Measurements from ENCODE around the gene MVB12B. TPM values are rescaled to one million over a fixed set of nuclear protein-coding genes. Genes with fewer than 3 reads are reported as not detected.

The MVB12B gene
- total and polyA plus RNA-seq, 2 of the 8 experiments (the other 6 are each of a cell fraction or from before 2014, with no cell fraction given): 2.6 to 5.0 TPM

- Histone ChIP-seq H3K4me3 (ENCODE audit: extremely low read depth in 1 of 4, insufficient read depth in 2 of 4, low read depth in 3 of 4, low read length in 4 of 4) (no peak overlapping the region), H4K8ac (ENCODE audit: extremely low read depth, insufficient read depth, low read length) (no peak overlapping the region), H3K23ac (ENCODE audit: insufficient read length) (no peak overlapping the region), H3K9me3 (ENCODE audit: insufficient read depth in 2 of 2, low read depth in 1 of 2, low read length in 1 of 2) (peaks cover 5 to 7% of the 10 kb centered on the region in 2 experiments; a peak in 2 of 4 replicates), H2BK120ac (replicated peaks; ENCODE audit: low read depth, low read length) (no peak overlapping the region), H2BK20ac (ENCODE audit: low read length) (no peak overlapping the region), H3K36me3 (ENCODE audit: control insufficient read depth in 2 of 4, insufficient read depth in 4 of 4, low read length in 3 of 4) (no peaks in the 10 kb centered on the region), H3K56ac (replicated peaks; ENCODE audit: insufficient read length, low read depth, low read length) (no peak overlapping the region), H3K4ac (replicated peaks; ENCODE audit: insufficient read length, low read depth, low read length) (no peak overlapping the region), H3K9ac (replicated peaks in 1 of 4; ENCODE audit: extremely low read depth in 1 of 4, low read depth in 3 of 4, low read length in 3 of 4) (no peak overlapping the region), H4K91ac (replicated peaks; ENCODE audit: insufficient read length, low read length) (no peak overlapping the region), H2BK5ac (ENCODE audit: low read depth, low read length) (no peak overlapping the region), H3K14ac (ENCODE audit: insufficient read length) (no peak overlapping the region), H3K27ac (ENCODE audit: low read depth, low read length) (no peak overlapping the region), H3K4me2 (ENCODE audit: insufficient read depth in 1 of 2, low read depth in 2 of 2, low read length in 2 of 2) (no peak overlapping the region), H2BK15ac (ENCODE audit: low read length) (no peak overlapping the region), H3K4me1 (replicated peaks in 1 of 4; ENCODE audit: control insufficient read depth in 3 of 4, insufficient read depth in 4 of 4, low read length in 3 of 4) (peaks cover 3 to 6% (median 4%) of the 10 kb centered on the region in 4 experiments; a peak in 6 of 7 replicates), H4K5ac (ENCODE audit: insufficient read length, low read depth, low read length) (no peak overlapping the region), H2AK5ac (ENCODE audit: low read depth, low read length) (no peak overlapping the region), H2BK12ac (ENCODE audit: low read depth, low read length) (no peak overlapping the region), H3K79me2 (ENCODE audit: control insufficient read depth in 1 of 2, insufficient read depth in 2 of 2, low read length in 2 of 2) (no peaks in the 10 kb centered on the region), H2AFZ (ENCODE audit: low read length) (no peak overlapping the region), H4K20me1 (replicated peaks in 1 of 2; ENCODE audit: control insufficient read depth in 1 of 2, insufficient read depth in 2 of 2, low read length in 2 of 2) (no peaks in the 10 kb centered on the region), H3K27me3 (replicated peaks in 1 of 4; ENCODE audit: control insufficient read depth in 3 of 4, extremely low read depth in 1 of 4, insufficient read depth in 3 of 4, low read length in 3 of 4) (no peaks in the 10 kb centered on the region), H3K23me2 (ENCODE audit: low read depth, low read length) (peaks cover 3% of the 10 kb centered on the region; the same call in 1 of the 2 replicates), H3K18ac (ENCODE audit: extremely low read depth, low read length) (no peak overlapping the region), H3K79me1 (ENCODE audit: low read depth, low read length) (no peaks in the 10 kb centered on the region)
- FAIRE-seq: no peak
- ChIA-PET POLR2A (ENCODE audit: partially characterized antibody) (no interaction called here), CTCF (ENCODE audit: partially characterized antibody) (interaction anchor here (0.7 to 3.4 kb wide), 8 partner anchors 18 to 170 kb away, joined by 3 to 24 read pairs (median 3); no protein-coding TSS in a partner anchor)
- WGBS, 2 experiments (ENCODE audit: extremely low coverage in 1 of 2, insufficient coverage in 1 of 2, insufficient read length in 1 of 2, insufficient replicate concordance in 2 of 2, low coverage in 1 of 2, low lambda C conversion rate in 2 of 2, missing lambda C conversion rate in 1 of 2): 84% methylated on average over 1 of the region's 1 CpG; no CpG with 5 or more reads in 1 of the 2 experiments
- no peak for DNase-seq (ENCODE audit: low read depth in 1 of 2, low spot score in 2 of 2)
- no peak for TF ChIP-seq BCL11A (IDR thresholded peaks at IDR 0.05; ENCODE audit: low read depth in 2 of 2, low read length in 2 of 2)
- no peak for TF ChIP-seq SP4 (IDR thresholded peaks at IDR 0.05; ENCODE audit: low read length)
- no peak for TF ChIP-seq RFX5 (IDR thresholded peaks at IDR 0.05; ENCODE audit: borderline replicate concordance, low read depth, low read length)
- TF ChIP-seq BRCA1 (IDR thresholded peaks at IDR 0.05; ENCODE audit: low read depth, low read length): no peak
- no peak for TF ChIP-seq SIX5 (IDR thresholded peaks at IDR 0.05; ENCODE audit: low read depth, low read length)
- no peak for TF ChIP-seq NRF1 (IDR thresholded peaks at IDR 0.05; ENCODE audit: low read depth, low read length)
- TF ChIP-seq SRF (IDR thresholded peaks at IDR 0.05; ENCODE audit: low read depth, low read length): no peak
- TF ChIP-seq TAF7 (optimal IDR thresholded peaks at IDR 0.05; ENCODE audit: borderline replicate concordance, low read depth, low read length): no peak
- TF ChIP-seq RXRA (IDR thresholded peaks at IDR 0.05; ENCODE audit: insufficient read depth, low read depth, low read length): no peak
- no peak for TF ChIP-seq FOSL1 (IDR thresholded peaks at IDR 0.05; ENCODE audit: insufficient read depth, low read depth, low read length)
- TF ChIP-seq HDAC2 (IDR thresholded peaks at IDR 0.05; ENCODE audit: borderline replicate concordance in 1 of 2, low read depth in 2 of 2, low read length in 2 of 2): no peak
- TF ChIP-seq HDAC6 (IDR thresholded peaks at IDR 0.05; ENCODE audit: low read depth, low read length): no peak
- no peak for TF ChIP-seq SP2 (IDR thresholded peaks at IDR 0.05; ENCODE audit: low read length)
Measured at GRCh38 chr9:126321742-126322141, 4.9 kb upstream of the MVB12B start.
